MM.1S (cell line): ENCODE measurements around the gene TRPC3.

Experiments used
- DNase-seq: peaks from one replicate; pipeline ENCODE4 v3.0.0-alpha.2; 2015
- H2AFZ ChIP-seq: fragments of 300-600 bp; sonication (generic); 2 replicates; pipeline ENCODE4 v1.6.0; 2016; ENCODE audit warnings: antibody characterized with exemption, low read length
- H3F3A ChIP-seq: fragments of 300-600 bp; sonication (generic); 2 replicates; pipeline ENCODE4 v1.6.1; 2016; ENCODE audit warnings: mild to moderate bottlenecking, antibody characterized with exemption, low read length, moderate library complexity, mixed read lengths; ENCODE audit not compliant: insufficient read depth
- H3K27ac ChIP-seq: fragments of 300-600 bp; sonication (generic); 2 replicates; pipeline ENCODE4 v1.5.1; 2016; ENCODE audit warnings: mild to moderate bottlenecking, low read length
- H3K27me3 ChIP-seq: fragments of 300-600 bp; sonication (generic); replicated peaks from 2 replicates; pipeline ENCODE4 v1.6.0; 2016; ENCODE audit warnings: low read length; ENCODE audit not compliant: insufficient read depth
- H3K36me3 ChIP-seq: fragments of 300-600 bp; sonication (generic); replicated peaks from 2 replicates; pipeline ENCODE4 v1.6.1; 2016; ENCODE audit warnings: mild to moderate bottlenecking, low read length, mixed read lengths; ENCODE audit not compliant: insufficient read depth
- H3K4me1 ChIP-seq: fragments of 300-600 bp; sonication (generic); 2 replicates; pipeline ENCODE4 v1.6.1; 2016; ENCODE audit warnings: low read length, mixed read lengths
- H3K4me2 ChIP-seq: fragments of 300-600 bp; sonication (generic); 2 replicates; pipeline ENCODE4 v1.6.0; 2016; ENCODE audit warnings: low read depth, low read length
- H3K4me3 ChIP-seq: fragments of 300-600 bp; sonication (generic); 2 replicates; pipeline ENCODE4 v1.5.1; 2016; ENCODE audit warnings: low read length, mixed read lengths
- H3K79me2 ChIP-seq: fragments of 300-600 bp; sonication (generic); 2 replicates; pipeline ENCODE4 v1.6.1; 2016; ENCODE audit warnings: mixed run types, low read length, mixed read lengths
- H3K9ac ChIP-seq: fragments of 300-600 bp; sonication (generic); 2 replicates; pipeline ENCODE4 v1.6.1; 2016; ENCODE audit warnings: low read length, mixed read lengths
- H3K9me2 ChIP-seq: fragments of 300-600 bp; sonication (generic); replicated peaks from 2 replicates; pipeline ENCODE4 v1.6.1; 2016; ENCODE audit warnings: mild to moderate bottlenecking, low read length, mixed read lengths; ENCODE audit not compliant: insufficient read depth
- H3K9me3 ChIP-seq: fragments of 300-600 bp; sonication (generic); replicated peaks from 2 replicates; pipeline ENCODE4 v1.6.1; 2016; ENCODE audit warnings: mild to moderate bottlenecking, low read length, mixed read lengths; ENCODE audit not compliant: insufficient read depth
- H4K20me1 ChIP-seq: fragments of 300-600 bp; sonication (generic); 2 replicates; pipeline ENCODE4 v1.6.1; 2016; ENCODE audit warnings: mild to moderate bottlenecking, low read length, moderate library complexity, mixed read lengths; ENCODE audit not compliant: insufficient read depth
- EZH2 ChIP-seq: fragments of 300-600 bp; sonication (generic); optimal IDR thresholded peaks from 2 replicates; pipeline ENCODE3; 2017; ENCODE audit warnings: low read depth, mild to moderate bottlenecking, antibody characterized with exemption, low read length, mixed read lengths
- EZH2phosphoT487 ChIP-seq: fragments of 300-600 bp; sonication (generic); IDR thresholded peaks from 2 replicates; pipeline ENCODE4 v1.6.1; 2018; ENCODE audit warnings: antibody characterized with exemption, low read length
- TF ChIP-seq, protein P1 (sequence below): fragments of 300-600 bp; sonication (generic); IDR thresholded peaks from 2 replicates; pipeline ENCODE4 v1.5.1; 2016; ENCODE audit warnings: antibody characterized with exemption, low read length, mixed read lengths

TRPC3 gene

DNA sequence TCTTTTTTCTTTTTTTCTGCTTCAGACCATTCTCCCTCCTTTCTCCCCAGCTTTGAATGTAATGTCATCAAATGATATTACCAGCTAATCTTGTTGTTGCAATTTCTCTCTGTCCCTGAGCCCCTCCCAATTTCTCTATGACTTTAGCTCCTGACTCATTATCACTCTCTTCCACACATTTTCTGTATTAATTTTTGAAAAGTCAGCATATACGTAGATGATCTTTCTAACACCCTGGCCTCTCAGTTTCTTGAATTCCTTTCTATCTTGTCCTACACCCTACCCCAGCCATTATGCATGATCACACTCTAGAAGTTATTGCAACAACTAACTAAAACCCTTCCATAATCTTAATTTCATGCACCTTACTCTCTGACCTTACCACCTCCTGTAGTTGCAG lies 13.1 kb upstream of the TRPC3 start:
- no peak for DNase-seq
- H2AFZ ChIP-seq: no peak overlapping the region
- no peaks in the 10 kb centered on the region for H3F3A ChIP-seq
- no peaks in the 10 kb centered on the region for H3K36me3 ChIP-seq
- H3K4me1 ChIP-seq: no peaks in the 10 kb centered on the region
- no peak overlapping the region for H3K4me2 ChIP-seq
- no peak overlapping the region for H3K27ac ChIP-seq
- H3K9ac ChIP-seq: no peak overlapping the region
- H4K20me1 ChIP-seq: no peaks in the 10 kb centered on the region
- TF ChIP-seq, protein P1, sequence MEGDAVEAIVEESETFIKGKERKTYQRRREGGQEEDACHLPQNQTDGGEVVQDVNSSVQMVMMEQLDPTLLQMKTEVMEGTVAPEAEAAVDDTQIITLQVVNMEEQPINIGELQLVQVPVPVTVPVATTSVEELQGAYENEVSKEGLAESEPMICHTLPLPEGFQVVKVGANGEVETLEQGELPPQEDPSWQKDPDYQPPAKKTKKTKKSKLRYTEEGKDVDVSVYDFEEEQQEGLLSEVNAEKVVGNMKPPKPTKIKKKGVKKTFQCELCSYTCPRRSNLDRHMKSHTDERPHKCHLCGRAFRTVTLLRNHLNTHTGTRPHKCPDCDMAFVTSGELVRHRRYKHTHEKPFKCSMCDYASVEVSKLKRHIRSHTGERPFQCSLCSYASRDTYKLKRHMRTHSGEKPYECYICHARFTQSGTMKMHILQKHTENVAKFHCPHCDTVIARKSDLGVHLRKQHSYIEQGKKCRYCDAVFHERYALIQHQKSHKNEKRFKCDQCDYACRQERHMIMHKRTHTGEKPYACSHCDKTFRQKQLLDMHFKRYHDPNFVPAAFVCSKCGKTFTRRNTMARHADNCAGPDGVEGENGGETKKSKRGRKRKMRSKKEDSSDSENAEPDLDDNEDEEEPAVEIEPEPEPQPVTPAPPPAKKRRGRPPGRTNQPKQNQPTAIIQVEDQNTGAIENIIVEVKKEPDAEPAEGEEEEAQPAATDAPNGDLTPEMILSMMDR: no peak
- TF ChIP-seq EZH2 (no peak), EZH2phosphoT487 (no peak)
- H3K9me3 ChIP-seq: no peaks in the 10 kb centered on the region
- H3K9me2 ChIP-seq: no peaks in the 10 kb centered on the region
- no peaks in the 10 kb centered on the region for H3K79me2 ChIP-seq
- H3K4me3 ChIP-seq: no peak overlapping the region
- no peaks in the 10 kb centered on the region for H3K27me3 ChIP-seq

DNA sequence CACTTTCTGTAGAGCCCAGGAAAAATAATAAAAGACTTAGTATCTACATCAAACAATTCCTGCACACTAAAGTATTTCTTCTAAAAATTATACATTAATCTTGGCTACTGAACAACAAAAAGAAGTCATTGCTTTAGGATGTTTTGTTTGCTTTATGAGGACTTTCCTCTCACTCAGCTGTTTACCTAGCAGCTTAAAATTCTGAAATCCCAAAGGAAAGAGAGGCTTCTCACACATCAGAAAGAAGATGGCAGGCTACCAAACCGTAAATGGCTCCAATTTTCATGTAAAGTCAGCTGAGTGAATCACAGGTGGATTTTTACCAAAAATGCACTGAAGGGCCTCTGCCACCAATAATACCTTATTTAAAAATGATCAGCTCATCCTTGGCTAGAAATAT lies 9.0 kb upstream of the TRPC3 start:
- no peak overlapping the region for H3K4me3 ChIP-seq
- H3K9ac ChIP-seq: no peak overlapping the region
- no peak for TF ChIP-seq EZH2
- no peak overlapping the region for H3K27ac ChIP-seq
- no peak for DNase-seq
- no peaks in the 10 kb centered on the region for H3K9me2 ChIP-seq
- H3F3A ChIP-seq: no peaks in the 10 kb centered on the region
- H3K4me2 ChIP-seq: no peak overlapping the region
- H3K36me3 ChIP-seq: no peaks in the 10 kb centered on the region
- H3K9me3 ChIP-seq: no peaks in the 10 kb centered on the region
- no peak overlapping the region for H2AFZ ChIP-seq
- no peaks in the 10 kb centered on the region for H3K27me3 ChIP-seq
- no peaks in the 10 kb centered on the region for H4K20me1 ChIP-seq
- no peaks in the 10 kb centered on the region for H3K4me1 ChIP-seq
- no peaks in the 10 kb centered on the region for H3K79me2 ChIP-seq

DNA sequence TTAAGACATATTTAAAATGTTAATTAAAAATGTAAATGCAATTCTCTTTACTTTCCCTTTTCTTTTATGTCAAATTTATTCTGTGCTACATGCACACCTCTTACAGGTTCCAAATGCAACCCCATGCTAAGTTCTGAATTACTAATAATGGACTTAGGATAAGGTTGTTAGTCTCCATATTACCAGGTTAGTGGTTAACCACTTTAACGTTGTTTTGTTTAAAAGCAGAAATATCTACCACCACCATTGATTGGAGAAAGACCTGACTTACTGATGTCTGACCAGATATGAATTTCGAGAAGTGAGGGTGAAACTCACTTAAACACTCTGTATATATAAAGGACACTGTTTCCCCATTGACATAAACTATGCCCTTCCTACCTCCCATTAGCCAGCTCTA lies 6.9 kb upstream of the TRPC3 start:
- Histone ChIP-seq H3K4me1 (no peaks in the 10 kb centered on the region), H3K4me2 (no peak overlapping the region), H3K9ac (no peak overlapping the region), H4K20me1 (no peaks in the 10 kb centered on the region), H3F3A (no peaks in the 10 kb centered on the region), H3K36me3 (no peaks in the 10 kb centered on the region), H2AFZ (no peak overlapping the region), H3K9me3 (no peaks in the 10 kb centered on the region), H3K27me3 (no peaks in the 10 kb centered on the region), H3K4me3 (no peak overlapping the region), H3K79me2 (no peaks in the 10 kb centered on the region), H3K9me2 (no peaks in the 10 kb centered on the region), H3K27ac (no peak overlapping the region)
- TF ChIP-seq EZH2: no peak
- TF ChIP-seq, protein P1: no peak
- TF ChIP-seq EZH2phosphoT487: no peak
- DNase-seq: no peak

DNA sequence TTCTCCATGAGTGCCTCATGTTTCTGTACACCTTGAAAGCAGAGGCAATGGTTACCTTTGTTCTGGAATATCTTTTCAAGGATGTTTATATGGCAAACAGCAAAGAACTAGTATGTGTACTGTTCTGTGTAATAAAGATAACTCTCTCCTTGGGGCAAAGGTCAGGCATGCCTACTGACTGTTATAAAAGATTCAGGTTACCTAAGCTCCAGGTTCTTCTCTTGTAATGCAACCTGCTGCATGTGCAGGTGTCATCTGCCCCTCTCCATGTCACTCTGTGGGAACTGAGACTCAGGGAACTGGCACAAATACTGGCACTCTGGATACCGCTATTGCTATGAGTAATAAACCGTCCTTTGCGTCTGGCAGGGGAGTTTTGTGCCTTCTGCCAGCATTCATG lies 5.4 kb upstream of the TRPC3 start:
- H3K9me2 ChIP-seq: no peaks in the 10 kb centered on the region
- DNase-seq: no peak
- no peak overlapping the region for H3K9ac ChIP-seq
- H3K27me3 ChIP-seq: peaks cover 8% of the 10 kb centered on the region; the same call in 1 of the 2 replicates
- no peak overlapping the region for H3K4me3 ChIP-seq
- no peaks in the 10 kb centered on the region for H3K9me3 ChIP-seq
- no peaks in the 10 kb centered on the region for H3K79me2 ChIP-seq
- H3K36me3 ChIP-seq: no peaks in the 10 kb centered on the region
- H3K4me2 ChIP-seq: no peak overlapping the region
- no peaks in the 10 kb centered on the region for H3F3A ChIP-seq
- TF ChIP-seq EZH2 (no peak), EZH2phosphoT487 (no peak)
- TF ChIP-seq, protein P1: no peak
- no peak overlapping the region for H2AFZ ChIP-seq
- no peak overlapping the region for H3K27ac ChIP-seq
- no peaks in the 10 kb centered on the region for H3K4me1 ChIP-seq
- no peaks in the 10 kb centered on the region for H4K20me1 ChIP-seq
